Neuronal stem cell (in vitro differentiated cells): ENCODE measurements around the gene PIWIL1.
A peak's percentile ranks its signal among the peaks of the same experiment; 100 is the strongest.

Experiments used
- DNase-seq: peaks from one replicate; pipeline ENCODE4 v3.0.0-alpha.2; 2013; ENCODE audit warnings: low spot score
- H2AFZ ChIP-seq: one replicate; pipeline ENCODE4 v1.6.1; 2013; ENCODE audit warnings: mild to moderate bottlenecking, low read length, inconsistent platforms
- H2AK5ac ChIP-seq: 2 replicates; pipeline ENCODE4 v1.6.1; 2013; ENCODE audit warnings: low read depth, mild to moderate bottlenecking, inconsistent platforms, low read length, moderate library complexity, mixed read lengths
- H2BK120ac ChIP-seq: 2 replicates; pipeline ENCODE4 v1.6.1; 2013; ENCODE audit warnings: low read depth, mild to moderate bottlenecking, inconsistent platforms, low read length, moderate library complexity, mixed read lengths
- H2BK12ac ChIP-seq: one replicate; pipeline ENCODE4 v1.6.1; 2013; ENCODE audit warnings: low read length, inconsistent platforms
- H2BK15ac ChIP-seq: 2 replicates; pipeline ENCODE4 v1.6.1; 2013; ENCODE audit warnings: mild to moderate bottlenecking, low read length, inconsistent platforms, mixed read lengths
- H2BK5ac ChIP-seq: one replicate; pipeline ENCODE4 v1.6.1; 2013; ENCODE audit warnings: inconsistent platforms, mild to moderate bottlenecking, low read length, moderate library complexity
- H3K14ac ChIP-seq: one replicate; pipeline ENCODE4 v1.6.1; 2013; ENCODE audit warnings: low read length, inconsistent platforms
- H3K18ac ChIP-seq: 2 replicates; pipeline ENCODE4 v1.6.1; 2013; ENCODE audit warnings: low read length, inconsistent platforms
- H3K23ac ChIP-seq: 2 replicates; pipeline ENCODE4 v1.6.1; 2013; ENCODE audit warnings: low read depth, mild to moderate bottlenecking, mixed read lengths, low read length, inconsistent platforms; ENCODE audit not compliant: poor library complexity
- H3K27ac ChIP-seq: replicated peaks from 3 replicates; pipeline ENCODE4 v1.5.1; 2013; ENCODE audit warnings: low read length, inconsistent platforms
- H3K27me3 ChIP-seq, 3 experiments: 2 replicates each; pipeline ENCODE4 v1.6.1; 2013; ENCODE audit warnings: low read length in 3 of 3, mild to moderate bottlenecking in 2 of 3, inconsistent platforms in 1 of 3, low read depth in 1 of 3, mixed read lengths in 1 of 3, moderate library complexity in 1 of 3; ENCODE audit not compliant: control insufficient read depth in 3 of 3, insufficient read depth in 3 of 3
- H3K36me3 ChIP-seq, 2 donors: replicated peaks in 1 of 2; 2 replicates each; pipeline ENCODE4 v1.6.1; 2013; ENCODE audit warnings: low read length in 2 of 2; ENCODE audit not compliant: control insufficient read depth in 2 of 2, insufficient read depth in 2 of 2
- H3K4ac ChIP-seq: 2 replicates; pipeline ENCODE4 v1.6.1; 2013; ENCODE audit warnings: inconsistent platforms, mild to moderate bottlenecking, low read length, moderate library complexity
- H3K4me1 ChIP-seq, 2 donors: 1 replicate in 1 of 2; 2 replicates in 1 of 2; pipeline ENCODE4 v1.6.1; 2013; ENCODE audit warnings: low read length in 2 of 2, low read depth in 1 of 2; ENCODE audit not compliant: control insufficient read depth in 2 of 2, insufficient read depth in 1 of 2
- H3K4me2 ChIP-seq: one replicate; pipeline ENCODE4 v1.6.1; 2013; ENCODE audit warnings: mild to moderate bottlenecking, low read length, inconsistent platforms; ENCODE audit not compliant: insufficient read depth, poor library complexity, severe bottlenecking
- H3K4me3 ChIP-seq, 2 donors: 2 replicates each; pipeline ENCODE4 v1.5.1; 2013; ENCODE audit warnings: low read length in 2 of 2, mild to moderate bottlenecking in 2 of 2, inconsistent platforms in 1 of 2, moderate library complexity in 1 of 2
- H3K79me1 ChIP-seq: one replicate; pipeline ENCODE4 v1.6.1; 2013; ENCODE audit warnings: low read depth, mild to moderate bottlenecking, inconsistent platforms, low read length, moderate library complexity
- H3K9ac ChIP-seq: one replicate; pipeline ENCODE4 v1.6.1; 2013; ENCODE audit warnings: mild to moderate bottlenecking, low read depth, low read length, inconsistent platforms; ENCODE audit not compliant: poor library complexity
- H3K9me3 ChIP-seq, 2 donors: replicated peaks in 1 of 2; 2 replicates each; pipeline versions ENCODE3 to v1.6.1; 2013; ENCODE audit warnings: low read length in 2 of 2, mild to moderate bottlenecking in 2 of 2, inconsistent platforms in 1 of 2, low read depth in 1 of 2, mixed read lengths in 1 of 2, moderate library complexity in 1 of 2; ENCODE audit not compliant: control insufficient read depth in 2 of 2, insufficient read depth in 1 of 2
- H4K8ac ChIP-seq: one replicate; pipeline ENCODE4 v1.6.1; 2013; ENCODE audit warnings: low read depth, mild to moderate bottlenecking, inconsistent platforms, low read length, moderate library complexity
- H4K91ac ChIP-seq: one replicate; pipeline ENCODE4 v1.6.1; 2013; ENCODE audit warnings: low read length, low read depth, mild to moderate bottlenecking, inconsistent platforms; ENCODE audit not compliant: poor library complexity
- WGBS, 2 donors: extraction: QIAGEN DNeasy Blood & Tissue Kit; methylation state at CpG; one replicate each; pipeline ENCODE4 v1.1.7; 2013; ENCODE audit warnings: missing lambda C conversion rate in 2 of 2, mixed read lengths in 1 of 2; ENCODE audit not compliant: insufficient read length in 2 of 2, insufficient replicate concordance in 1 of 2; ENCODE audit errors: extremely low coverage in 2 of 2; 5-methylcytosine and 5-hydroxymethylcytosine counted together

The PIWIL1 gene

DNA sequence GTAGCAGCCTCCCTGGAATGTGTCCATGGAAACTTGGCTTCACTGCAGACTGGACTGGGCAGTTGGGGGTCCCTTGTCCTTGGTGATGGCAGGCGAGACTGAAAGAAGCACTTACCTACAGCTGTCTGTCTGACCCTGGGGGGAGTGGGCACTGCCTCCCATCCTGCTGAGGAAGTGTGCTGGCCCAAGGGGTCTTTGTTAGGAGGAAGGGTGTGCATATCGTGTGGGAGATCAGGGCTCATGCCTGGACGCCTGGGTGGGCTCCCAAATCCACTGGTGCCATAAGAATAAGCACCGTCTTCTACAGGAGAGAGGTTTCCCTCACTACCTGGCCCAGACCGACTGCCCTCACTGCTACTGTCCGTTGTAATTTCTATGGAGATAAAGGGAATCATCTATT, 81.4 kb downstream of the PIWIL1 start:
- no CpG with 5 or more reads among the region's 6 CpGs for WGBS, 2 donors
- Histone ChIP-seq H2BK15ac (no peak overlapping the region), H3K36me3 (no peaks in the 10 kb centered on the region), H3K4me3 (no peak overlapping the region), H4K8ac (no peak overlapping the region), H3K9me3 (no peaks in the 10 kb centered on the region), H2BK5ac (no peak overlapping the region), H3K79me1 (no peaks in the 10 kb centered on the region), H3K4ac (no peak overlapping the region), H3K27me3 (peaks cover 0 to 4% (median 0%) of the 10 kb centered on the region in 3 experiments), H3K4me2 (no peak overlapping the region), H2BK120ac (no peak overlapping the region), H2AK5ac (no peak overlapping the region), H2BK12ac (no peak overlapping the region), H3K18ac (no peak overlapping the region), H3K9ac (no peak overlapping the region), H4K91ac (no peak overlapping the region), H3K23ac (no peak overlapping the region), H2AFZ (no peak overlapping the region), H3K4me1 (peaks cover 0 to 3% of the 10 kb centered on the region in 2 donors), H3K27ac (no peak overlapping the region), H3K14ac (no peak overlapping the region)
- DNase-seq: no peak

DNA sequence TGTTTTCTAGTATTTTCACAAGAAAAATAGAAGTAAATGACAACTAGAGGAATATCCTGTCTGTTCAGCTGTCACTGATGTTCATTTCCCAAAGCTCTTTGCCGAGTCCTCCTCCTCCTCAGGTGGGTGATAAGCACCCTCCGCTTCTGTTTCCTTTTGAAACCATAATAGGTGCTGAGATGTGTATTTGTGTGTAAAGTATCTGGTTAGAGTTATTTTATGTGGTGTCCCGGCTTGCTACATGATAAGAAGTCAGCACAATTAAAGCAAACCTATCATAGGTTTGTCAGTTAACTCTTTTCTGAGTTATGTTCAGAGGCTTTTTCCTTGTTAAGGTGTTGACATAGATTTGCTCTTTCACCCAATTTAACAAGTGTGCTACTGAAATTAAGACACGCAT, 82.4 kb downstream of the PIWIL1 start:
- Histone ChIP-seq H3K9me3 (no peaks in the 10 kb centered on the region), H4K8ac (no peak overlapping the region), H3K4me1 (peaks cover 0 to 3% of the 10 kb centered on the region in 2 donors), H3K36me3 (no peaks in the 10 kb centered on the region), H2BK15ac (no peak overlapping the region), H3K4me3 (no peak overlapping the region), H3K9ac (no peak overlapping the region), H2AK5ac (no peak overlapping the region), H2BK120ac (no peak overlapping the region), H4K91ac (no peak overlapping the region), H2AFZ (no peak overlapping the region), H3K18ac (no peak overlapping the region), H3K4ac (no peak overlapping the region), H2BK12ac (no peak overlapping the region), H2BK5ac (no peak overlapping the region), H3K4me2 (no peak overlapping the region), H3K23ac (no peak overlapping the region), H3K27ac (no peak overlapping the region), H3K27me3 (peaks cover 0 to 2% (median 0%) of the 10 kb centered on the region in 3 experiments), H3K79me1 (no peaks in the 10 kb centered on the region), H3K14ac (no peak overlapping the region)
- no CpG with 5 or more reads among the region's 4 CpGs for WGBS, 2 donors
- DNase-seq: no peak

DNA sequence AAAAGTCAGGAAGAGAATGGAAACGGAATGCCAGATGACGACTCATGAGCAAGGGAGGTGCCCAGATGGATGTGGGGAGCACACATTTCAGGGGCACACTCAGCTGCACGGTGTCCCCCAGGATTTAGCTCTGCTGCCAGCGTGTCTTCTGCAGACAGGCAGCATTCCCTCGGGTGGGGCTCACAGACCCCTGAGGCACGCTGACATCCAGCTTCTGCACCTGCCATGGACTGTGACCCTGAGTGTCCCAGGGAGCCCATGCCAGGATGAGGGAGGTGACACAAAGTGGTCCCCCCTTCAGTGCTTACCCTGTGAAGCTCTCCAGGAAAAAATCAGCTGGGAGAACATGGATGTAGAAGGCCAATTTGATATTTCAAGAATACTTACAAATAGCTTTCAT, 84.2 kb downstream of the PIWIL1 start:
- H3K14ac ChIP-seq: no peak overlapping the region
- whole genome bisulfite sequencing, 2 donors: no CpG with 5 or more reads among the region's 6 CpGs
- H3K36me3 ChIP-seq: no peaks in the 10 kb centered on the region
- H3K27ac ChIP-seq: no peak overlapping the region
- no peak overlapping the region for H3K9ac ChIP-seq
- H3K27me3 ChIP-seq: peaks cover 0 to 2% (median 0%) of the 10 kb centered on the region in 3 experiments
- H3K23ac ChIP-seq: no peak overlapping the region
- no peak overlapping the region for H3K4ac ChIP-seq
- H3K9me3 ChIP-seq: no peaks in the 10 kb centered on the region
- H2BK120ac ChIP-seq: no peak overlapping the region
- H2BK15ac ChIP-seq: no peak overlapping the region
- H4K8ac ChIP-seq: no peak overlapping the region
- H3K79me1 ChIP-seq: no peaks in the 10 kb centered on the region
- no peak overlapping the region for H2AK5ac ChIP-seq
- H3K4me3 ChIP-seq: no peak overlapping the region
- no peak overlapping the region for H2BK12ac ChIP-seq
- H2AFZ ChIP-seq: no peak overlapping the region
- peak overlapping the region; percentile 36 for H3K18ac ChIP-seq
- peaks cover 0 to 3% of the 10 kb centered on the region in 2 donors for H3K4me1 ChIP-seq
- no peak overlapping the region for H2BK5ac ChIP-seq
- no peak overlapping the region for H4K91ac ChIP-seq
- DNase-seq: no peak
- no peak overlapping the region for H3K4me2 ChIP-seq
